Stimulated activated CD8-positive, alpha-beta memory T cell treated with anti-CD3 and anti-CD28 coated beads, Interleukin-15, amount 100 ng/mL, for 1 hour (primary cell): ENCODE measurements around the gene SIGLECL1.

Experiments
- DNase-seq: peaks from one replicate; pipeline ENCODE4 v3.0.0-alpha.2; 2020; ENCODE audit warnings: low read depth

Gene SIGLECL1

DNA sequence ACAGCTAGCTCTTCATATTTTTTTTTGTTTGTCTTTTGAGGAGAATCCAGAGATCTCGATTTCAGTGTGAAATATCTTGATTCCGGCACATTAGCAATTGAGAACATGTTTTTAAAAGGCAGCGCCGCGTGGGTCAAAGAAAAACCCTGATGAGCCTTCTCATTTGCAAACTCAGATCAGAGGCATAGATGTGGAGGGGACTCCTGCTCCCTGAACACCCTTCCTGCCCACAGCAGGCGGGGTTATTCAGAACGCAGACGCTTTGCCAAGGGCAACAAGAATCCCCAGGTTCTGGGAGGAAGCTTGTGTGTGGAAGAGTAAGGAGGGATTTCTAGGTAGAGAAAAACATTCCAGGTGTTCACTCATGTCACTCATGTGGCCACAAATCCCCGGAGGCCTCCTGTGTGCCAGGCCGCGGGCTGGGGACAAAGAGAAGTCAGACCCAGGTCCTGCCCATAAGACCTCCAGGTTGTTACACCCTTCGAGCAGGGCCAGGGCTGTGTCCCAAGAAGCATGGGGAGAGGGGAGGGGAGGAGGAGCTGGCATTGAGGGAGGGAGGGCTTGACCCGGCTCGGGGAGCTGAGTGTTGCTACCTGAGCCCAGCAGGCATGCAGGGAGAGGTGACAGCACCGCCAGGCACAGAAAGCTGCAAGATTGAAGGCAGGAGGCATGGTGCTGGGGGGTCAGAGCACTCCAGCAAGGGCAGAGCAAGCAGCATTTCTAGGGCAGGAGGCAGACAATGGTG lies 44.7 kb downstream of the SIGLECL1 start:
- DNase-seq = no peak

DNA sequence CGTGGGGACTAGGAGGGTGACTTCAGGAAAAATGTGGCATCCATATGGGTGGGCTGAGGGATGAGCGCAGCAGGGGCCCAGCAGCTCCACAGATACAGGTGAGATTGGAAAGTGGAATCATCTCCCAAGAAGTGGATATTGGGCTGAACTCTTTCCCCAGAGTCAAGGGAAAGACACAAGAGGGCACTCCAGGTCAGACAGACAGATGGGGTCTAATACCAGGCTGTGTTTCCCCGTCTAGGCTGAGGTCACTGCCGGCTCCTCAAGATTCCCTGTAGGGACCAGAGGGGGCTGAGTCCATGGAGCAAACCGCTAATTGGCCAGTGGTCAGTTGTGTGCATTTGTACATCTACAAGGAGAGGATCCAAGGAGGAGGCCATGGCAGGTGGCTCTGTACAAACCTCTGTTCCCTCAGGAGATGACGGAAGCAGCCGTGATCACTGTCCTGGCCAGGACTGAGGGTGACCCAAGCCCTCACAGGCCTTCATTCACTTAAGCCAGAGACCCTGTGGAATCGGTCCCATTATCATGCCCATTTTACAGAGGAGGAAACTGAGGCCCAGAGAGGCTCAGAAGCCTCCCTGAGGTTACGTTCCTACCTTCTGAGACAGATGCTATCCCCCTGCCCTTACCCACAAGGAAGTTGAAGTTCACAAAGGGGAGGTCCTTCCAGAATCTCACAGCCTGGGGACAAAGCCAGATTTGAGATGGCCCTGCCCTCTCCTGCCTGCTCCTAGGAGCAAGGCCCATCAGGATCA lies 45.6 kb downstream of the SIGLECL1 start:
- no peak for DNase-seq

DNA sequence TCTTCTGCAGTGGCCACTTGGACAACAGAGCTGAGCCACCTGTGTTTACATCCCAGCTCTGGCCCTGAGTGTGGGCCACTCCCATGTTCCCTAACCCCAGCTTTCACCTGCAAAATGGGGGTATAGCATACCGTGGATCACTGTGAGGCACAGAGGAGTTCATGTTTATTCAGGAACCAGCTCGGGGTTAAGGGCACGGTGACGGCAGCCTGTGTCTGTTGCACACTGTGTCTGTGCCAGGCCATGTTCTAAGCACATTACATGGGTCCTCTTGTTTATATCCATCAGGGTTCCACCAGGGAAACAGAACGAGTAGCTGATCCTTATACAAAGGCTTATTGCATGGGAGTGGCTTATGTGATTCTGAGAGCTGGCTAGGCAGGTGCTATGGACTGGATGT lies 46.5 kb downstream of the SIGLECL1 start:
- no peak for DNase-seq

DNA sequence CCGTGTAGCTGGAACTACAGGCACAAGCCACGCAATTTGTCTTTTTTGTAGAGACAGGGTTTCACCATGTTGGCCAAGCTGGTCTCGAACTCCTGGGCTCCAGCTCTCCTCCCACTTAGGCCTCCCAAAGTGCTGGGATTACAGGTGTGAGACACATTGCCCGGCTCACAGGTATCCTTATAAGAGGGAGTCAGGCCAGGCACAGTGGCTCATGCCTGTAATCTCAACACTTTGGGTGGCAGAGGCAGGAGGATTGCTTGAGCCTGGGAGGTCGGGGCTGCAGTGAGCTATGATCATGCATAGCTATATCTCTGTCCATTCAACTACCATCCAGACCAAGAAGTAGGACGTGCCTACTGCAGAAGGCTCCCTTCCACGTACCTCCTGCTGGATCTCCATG lies 50.4 kb downstream of the SIGLECL1 start:
- DNase-seq = no peak

DNA sequence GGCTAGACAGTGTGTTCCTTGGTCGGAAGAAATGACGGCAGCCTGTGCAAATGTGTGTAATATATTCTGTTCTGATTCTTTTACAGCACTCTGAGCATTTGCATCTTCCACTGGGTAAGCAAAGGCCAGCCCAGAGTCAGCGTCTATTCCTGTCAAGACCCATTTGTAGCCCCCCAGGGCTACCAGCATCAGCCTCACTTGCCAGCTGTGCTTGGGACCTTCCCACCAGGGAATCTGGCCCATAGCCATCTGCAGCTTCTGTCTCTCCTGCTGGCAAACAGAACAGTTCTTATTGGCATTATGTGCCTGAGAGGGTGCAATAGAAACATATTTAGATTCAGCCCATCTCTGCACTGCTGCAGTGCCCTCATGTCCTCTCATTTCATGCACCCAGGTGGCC lies 54.6 kb downstream of the SIGLECL1 start:
- no peak for DNase-seq

DNA sequence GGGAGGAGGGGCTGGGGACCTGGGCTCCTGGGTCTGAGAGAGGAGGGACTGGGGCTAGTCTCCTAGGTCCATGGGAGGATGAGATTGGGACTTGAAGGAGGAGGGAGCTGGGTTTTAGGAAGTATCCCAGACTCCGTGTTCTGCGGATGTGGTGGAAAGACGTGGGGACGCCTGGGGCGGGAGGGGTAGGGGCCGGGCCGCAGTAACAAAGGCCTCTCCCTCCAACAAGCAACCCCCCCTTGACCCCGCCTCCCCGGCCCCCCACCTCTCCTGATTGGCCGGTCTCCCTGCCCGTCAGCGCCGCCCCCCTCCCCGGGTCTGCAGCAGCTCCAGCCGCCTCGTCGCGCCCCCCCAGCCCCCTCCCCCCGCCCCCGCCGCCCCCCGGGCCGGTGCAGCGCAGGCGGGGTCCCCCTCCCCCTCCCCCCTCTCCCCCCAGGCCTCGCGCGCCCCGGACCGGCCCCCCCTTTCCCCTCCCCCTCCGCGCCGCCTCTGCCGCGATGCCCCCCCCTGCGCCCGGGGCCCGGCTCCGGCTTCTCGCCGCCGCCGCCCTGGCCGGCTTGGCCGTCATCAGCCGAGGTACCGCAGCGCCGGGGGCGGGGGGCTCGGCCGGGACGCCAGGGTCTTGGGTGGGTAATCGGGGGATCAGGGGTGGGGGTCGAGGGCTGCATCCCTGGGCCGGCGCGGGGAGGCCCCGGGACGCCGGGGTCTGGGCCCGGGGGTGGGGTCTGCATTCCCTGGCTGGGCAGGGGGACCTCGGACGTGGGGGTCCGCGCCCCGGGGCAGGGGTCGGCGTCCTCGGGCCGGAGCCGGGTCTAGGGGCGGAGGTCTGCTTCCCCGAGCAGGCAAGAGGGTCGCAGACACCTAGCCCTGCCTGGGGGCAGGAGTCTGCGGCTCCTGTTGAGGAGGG lies 60.7 kb downstream of the SIGLECL1 start, which contains the start of gene IGLON5:
TSS of gene IGLON5 (plus strand) at position 294 of the 907 bp plus-strand sequence. CDS start at position 498, 204 bp downstream.
- no peak for DNase-seq

DNA sequence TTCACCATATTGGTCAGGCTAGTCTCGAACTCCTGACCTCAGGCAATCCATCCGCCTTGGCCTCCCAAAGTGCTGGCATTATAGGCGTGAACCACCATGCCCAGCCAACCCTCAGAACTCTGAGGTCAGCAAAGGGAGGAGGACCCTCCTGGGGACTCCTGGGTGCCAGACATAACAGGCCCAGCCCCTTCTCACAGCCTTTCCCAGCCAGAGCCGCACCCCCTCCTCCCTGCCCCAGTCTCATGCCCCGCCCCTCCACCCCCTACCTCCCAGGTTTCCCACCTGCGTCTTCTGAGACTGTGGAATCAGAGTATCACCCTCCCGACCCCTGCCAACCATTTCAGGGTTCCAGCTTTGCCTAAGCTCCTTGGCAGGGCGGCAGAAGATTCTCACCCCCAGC lies 65.8 kb downstream of the SIGLECL1 start:
- no peak for DNase-seq

DNA sequence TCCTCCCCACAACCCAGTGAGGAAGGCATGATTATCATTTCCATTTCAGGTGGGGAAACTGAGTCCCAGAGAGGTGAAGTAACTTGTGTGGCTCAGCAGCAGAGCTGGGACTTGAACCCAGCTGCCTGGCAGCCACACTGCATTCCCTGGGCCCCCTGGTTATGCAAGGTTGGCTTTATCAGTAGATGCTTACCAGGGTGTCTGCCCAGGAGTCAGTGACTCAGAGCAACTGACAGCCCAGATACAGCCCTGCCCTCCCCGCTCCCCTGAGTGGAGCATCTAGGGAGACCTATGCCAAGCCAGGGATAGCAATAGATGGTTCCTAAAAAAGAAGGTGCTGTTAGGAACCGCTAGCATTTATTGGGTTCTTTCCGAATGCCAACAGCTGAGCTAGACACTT lies 66.5 kb downstream of the SIGLECL1 start:
- no peak for DNase-seq

DNA sequence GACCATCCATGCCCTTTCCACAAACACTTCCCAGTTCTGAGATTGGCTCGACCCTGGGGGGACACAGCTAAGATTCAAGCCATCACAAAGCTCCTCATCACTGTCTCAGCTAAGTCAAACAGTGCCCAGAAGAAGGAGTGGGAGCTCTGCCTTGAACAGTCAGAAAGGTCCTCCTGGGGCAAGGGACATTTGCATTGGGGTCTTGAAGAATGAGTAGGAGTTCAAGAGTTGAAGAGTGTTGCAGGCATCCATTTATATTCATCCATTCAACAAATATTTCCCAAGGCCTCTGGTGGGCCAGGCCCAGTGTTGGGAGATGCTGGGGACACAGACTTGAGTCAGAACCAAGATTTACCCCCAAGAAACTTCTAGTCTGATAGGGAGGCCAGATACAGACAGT lies 67.1 kb downstream of the SIGLECL1 start:
- DNase-seq = no peak
